Measurements from ENCODE around the gene GRHPR. TPM values are rescaled to one million over a fixed set of nuclear protein-coding genes. Genes with fewer than 3 reads are reported as not detected.
A peak's percentile ranks its signal among the peaks of the same experiment; 100 is the strongest.

The GRHPR gene
- total RNA-seq, 2 experiments from 2014 or later, result 62.8 to 64.6 TPM

DNA sequence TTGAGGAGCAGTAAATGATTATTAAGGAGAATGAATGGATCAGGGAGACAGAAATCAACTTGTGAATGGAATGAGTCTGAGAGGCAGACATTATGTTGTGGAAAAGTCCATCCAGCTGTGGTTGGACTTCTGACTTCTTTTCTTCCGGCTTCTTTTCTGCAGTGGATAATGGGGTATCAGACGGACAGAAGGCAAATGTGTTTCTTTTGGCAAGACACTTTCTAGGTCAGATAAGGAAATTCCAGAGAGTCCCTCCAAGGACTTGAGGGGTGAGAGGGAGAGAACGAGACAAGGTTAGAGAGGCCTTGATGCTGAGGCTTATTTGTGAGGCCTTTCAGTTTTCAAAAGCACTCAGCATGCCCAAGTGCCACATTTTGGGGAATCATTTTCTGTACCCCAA lies 17.1 kb upstream of the GRHPR start:
- H3K4me3 Mint-ChIP-seq, result no peak overlapping the region
- H3K4me1 Mint-ChIP-seq (ENCODE audit: low read depth), result peaks cover 21% of the 10 kb centered on the region
- no peak for DNase-seq
- POLR2A ChIA-PET, result no interaction called here
- CTCF ChIA-PET, result interaction anchor here (1.0 kb wide), 1 partner anchor 11 kb away, joined by 3 read pairs; no protein-coding TSS in a partner anchor
- TF ChIP-seq, protein P1, sequence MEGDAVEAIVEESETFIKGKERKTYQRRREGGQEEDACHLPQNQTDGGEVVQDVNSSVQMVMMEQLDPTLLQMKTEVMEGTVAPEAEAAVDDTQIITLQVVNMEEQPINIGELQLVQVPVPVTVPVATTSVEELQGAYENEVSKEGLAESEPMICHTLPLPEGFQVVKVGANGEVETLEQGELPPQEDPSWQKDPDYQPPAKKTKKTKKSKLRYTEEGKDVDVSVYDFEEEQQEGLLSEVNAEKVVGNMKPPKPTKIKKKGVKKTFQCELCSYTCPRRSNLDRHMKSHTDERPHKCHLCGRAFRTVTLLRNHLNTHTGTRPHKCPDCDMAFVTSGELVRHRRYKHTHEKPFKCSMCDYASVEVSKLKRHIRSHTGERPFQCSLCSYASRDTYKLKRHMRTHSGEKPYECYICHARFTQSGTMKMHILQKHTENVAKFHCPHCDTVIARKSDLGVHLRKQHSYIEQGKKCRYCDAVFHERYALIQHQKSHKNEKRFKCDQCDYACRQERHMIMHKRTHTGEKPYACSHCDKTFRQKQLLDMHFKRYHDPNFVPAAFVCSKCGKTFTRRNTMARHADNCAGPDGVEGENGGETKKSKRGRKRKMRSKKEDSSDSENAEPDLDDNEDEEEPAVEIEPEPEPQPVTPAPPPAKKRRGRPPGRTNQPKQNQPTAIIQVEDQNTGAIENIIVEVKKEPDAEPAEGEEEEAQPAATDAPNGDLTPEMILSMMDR (IDR thresholded peaks at IDR 0.05), result no peak
- ATAC-seq, result no peak
- no peaks in the 10 kb centered on the region for H3K36me3 Mint-ChIP-seq (ENCODE audit: low read depth)
- intact Hi-C loops (cut with micrococcal nuclease), result no loop called here
- H3K27me3 Mint-ChIP-seq, result no peaks in the 10 kb centered on the region
- H3K27ac Mint-ChIP-seq, result no peak overlapping the region
- no peaks in the 10 kb centered on the region for H3K9me3 Mint-ChIP-seq

DNA sequence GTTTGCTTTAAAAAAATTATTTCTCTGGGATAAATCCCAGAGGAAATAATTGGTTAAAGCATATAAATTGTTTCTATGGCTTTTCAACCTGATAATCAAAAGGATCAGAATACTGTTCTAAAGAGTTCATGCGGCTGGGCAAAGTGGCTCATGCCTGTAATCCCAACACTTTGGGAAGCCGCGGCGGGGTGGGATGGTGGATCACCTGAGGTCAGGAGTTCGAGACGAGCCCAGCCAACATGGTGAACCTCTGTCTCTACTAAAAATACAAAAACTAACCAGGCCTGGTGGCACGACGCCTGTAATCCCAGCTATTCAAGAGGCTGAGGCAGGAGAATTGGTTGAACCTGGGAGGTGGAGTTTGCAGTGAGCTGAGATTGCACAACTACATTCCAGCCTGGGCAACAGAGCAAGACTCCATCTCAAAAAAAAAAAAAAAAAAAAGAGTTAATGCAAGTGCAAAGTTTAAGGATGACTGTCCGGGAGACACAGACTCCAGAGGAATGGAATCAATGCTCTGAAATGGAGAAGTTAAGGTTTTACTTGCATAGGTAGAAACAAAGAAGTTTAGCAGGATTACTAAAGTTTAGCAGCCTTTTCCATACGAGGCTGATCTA lies 16.6 kb upstream of the GRHPR start:
- intact Hi-C loops (cut with micrococcal nuclease), result no loop called here
- Mint-ChIP-seq H3K4me1 (ENCODE audit: low read depth) (peaks cover 21% of the 10 kb centered on the region), H3K27me3 (no peaks in the 10 kb centered on the region), H3K9me3 (no peaks in the 10 kb centered on the region), H3K4me3 (no peak overlapping the region), H3K27ac (no peak overlapping the region), H3K36me3 (ENCODE audit: low read depth) (no peaks in the 10 kb centered on the region)
- DNase-seq, result no peak
- CTCF ChIA-PET, result interaction anchor here (1.4 to 2.3 kb wide), 2 partner anchors 9 to 409 kb away, joined by 6 to 8 read pairs; no protein-coding TSS in a partner anchor
- no peak for ATAC-seq
- POLR2A ChIA-PET, result no interaction called here
- TF ChIP-seq, protein P1 (IDR thresholded peaks at IDR 0.05), result no peak

DNA sequence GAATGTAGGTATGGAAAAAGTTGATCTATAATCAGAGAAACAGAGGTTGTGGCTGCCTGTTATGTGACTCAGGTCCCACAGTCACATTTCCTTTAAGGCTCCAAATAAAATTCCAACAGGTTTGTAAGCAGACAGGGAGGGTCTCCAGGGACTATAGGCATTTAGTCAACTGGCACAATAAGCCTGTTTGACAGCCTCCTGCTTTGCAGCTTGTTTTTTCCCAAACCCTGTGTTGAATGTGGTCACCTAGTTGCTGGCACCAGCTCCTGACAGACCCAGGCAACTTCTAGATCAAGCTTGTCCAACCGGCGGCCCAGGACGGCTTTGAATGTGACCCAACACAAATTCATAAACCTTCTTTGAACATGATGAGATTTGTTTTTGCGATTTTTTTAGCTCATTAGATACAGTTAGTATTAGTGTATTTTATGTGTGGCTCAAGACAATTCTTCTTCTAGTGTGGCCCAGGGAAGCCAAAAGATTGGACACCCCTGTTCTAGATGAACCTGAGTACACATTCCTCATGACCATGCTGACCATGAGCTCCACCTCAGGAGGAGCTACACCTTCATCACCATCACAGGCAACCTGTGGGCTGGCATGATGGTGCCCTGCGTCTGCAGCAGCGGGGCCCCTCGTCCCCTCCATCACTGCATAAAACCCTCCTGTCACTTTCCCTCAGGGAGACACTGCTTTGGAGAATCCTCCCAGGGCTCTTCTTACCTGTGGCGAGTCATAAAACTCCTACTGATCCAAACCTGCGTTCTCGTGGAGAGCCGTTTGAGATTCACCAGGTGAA lies 15.7 kb upstream of the GRHPR start:
- ChIA-PET POLR2A (no interaction called here), CTCF (interaction anchor here (0.7 to 2.3 kb wide), 7 partner anchors 9 to 534 kb away, joined by 3 to 8 read pairs (median 4); partner anchors contain the start of gene ZBTB5)
- peaks cover 27% of the 10 kb centered on the region for H3K4me1 Mint-ChIP-seq (ENCODE audit: low read depth)
- H3K9me3 Mint-ChIP-seq, result no peaks in the 10 kb centered on the region
- no peak overlapping the region for H3K4me3 Mint-ChIP-seq
- no peak for DNase-seq
- no peaks in the 10 kb centered on the region for H3K27me3 Mint-ChIP-seq
- intact Hi-C loops (cut with micrococcal nuclease), result no loop called here
- H3K27ac Mint-ChIP-seq, result no peak overlapping the region
- no peaks in the 10 kb centered on the region for H3K36me3 Mint-ChIP-seq (ENCODE audit: low read depth)
- TF ChIP-seq, protein P1 (IDR thresholded peaks at IDR 0.05), result no peak
- no peak for ATAC-seq

DNA sequence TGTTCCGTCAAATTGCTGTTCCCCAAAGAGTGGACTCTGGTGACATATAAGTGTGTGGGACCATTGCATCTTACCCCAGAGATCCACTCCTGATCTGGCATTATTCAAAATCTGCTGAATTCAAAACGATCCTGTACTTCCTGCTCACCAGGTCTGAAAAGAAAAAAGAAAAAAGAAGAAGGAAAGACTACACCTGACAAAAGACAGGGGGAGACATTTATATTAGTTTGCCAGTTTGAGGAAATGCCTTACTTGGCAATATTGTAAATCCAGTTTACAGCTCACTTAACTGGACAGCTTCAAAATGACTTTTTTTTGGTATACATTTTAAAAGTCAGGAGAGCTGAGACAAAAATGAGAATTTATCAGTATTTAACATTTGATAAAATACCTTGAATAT lies 15.0 kb upstream of the GRHPR start:
- ATAC-seq, result no peak
- H3K4me1 Mint-ChIP-seq (ENCODE audit: low read depth), result peaks cover 27% of the 10 kb centered on the region
- H3K9me3 Mint-ChIP-seq, result no peaks in the 10 kb centered on the region
- no peaks in the 10 kb centered on the region for H3K27me3 Mint-ChIP-seq
- no peak for DNase-seq
- TF ChIP-seq, protein P1 (IDR thresholded peaks at IDR 0.05), result peak; percentile 24
- ChIA-PET POLR2A (interaction anchor here (0.6 kb wide), 1 partner anchor 51 kb away, joined by 5 read pairs; no protein-coding TSS in a partner anchor), CTCF (interaction anchor here (0.7 to 2.3 kb wide), 6 partner anchors 9 to 535 kb away, joined by 3 to 8 read pairs (median 4); partner anchors contain the start of gene ZBTB5)
- intact Hi-C loops (cut with micrococcal nuclease), result no loop called here
- no peak overlapping the region for H3K4me3 Mint-ChIP-seq
- no peak overlapping the region for H3K27ac Mint-ChIP-seq
- H3K36me3 Mint-ChIP-seq (ENCODE audit: low read depth), result no peaks in the 10 kb centered on the region
